Coronary artery (tissue), 2 donors: ENCODE data around the gene NHLH2.

Source experiments
- DNase-seq: peaks from one replicate; pipeline ENCODE4 v3.0.0-alpha.2; 2017; ENCODE audit warnings: low spot score
- H3K27ac ChIP-seq, 2 donors: fragments of 200-600 bp; sonication (generic); one replicate each; pipeline ENCODE4 v1.5.1; 2016 to 2019
- H3K4me3 ChIP-seq: fragments of 200-600 bp; sonication (generic); 2 replicates; pipeline ENCODE4 v1.5.1; 2016; ENCODE audit warnings: mild to moderate bottlenecking, moderate library complexity
- TF ChIP-seq, protein P1 (sequence below): fragments of 200-600 bp; sonication (generic); IDR thresholded peaks from one replicate; pipeline ENCODE4 v1.5.1; 2019; ENCODE audit warnings: antibody characterized with exemption

The NHLH2 gene

GRCh38 chr1:115805597-115805996, 35.3 kb downstream of the NHLH2 start:
- no peak overlapping the region for H3K4me3 ChIP-seq
- TF ChIP-seq, protein P1, sequence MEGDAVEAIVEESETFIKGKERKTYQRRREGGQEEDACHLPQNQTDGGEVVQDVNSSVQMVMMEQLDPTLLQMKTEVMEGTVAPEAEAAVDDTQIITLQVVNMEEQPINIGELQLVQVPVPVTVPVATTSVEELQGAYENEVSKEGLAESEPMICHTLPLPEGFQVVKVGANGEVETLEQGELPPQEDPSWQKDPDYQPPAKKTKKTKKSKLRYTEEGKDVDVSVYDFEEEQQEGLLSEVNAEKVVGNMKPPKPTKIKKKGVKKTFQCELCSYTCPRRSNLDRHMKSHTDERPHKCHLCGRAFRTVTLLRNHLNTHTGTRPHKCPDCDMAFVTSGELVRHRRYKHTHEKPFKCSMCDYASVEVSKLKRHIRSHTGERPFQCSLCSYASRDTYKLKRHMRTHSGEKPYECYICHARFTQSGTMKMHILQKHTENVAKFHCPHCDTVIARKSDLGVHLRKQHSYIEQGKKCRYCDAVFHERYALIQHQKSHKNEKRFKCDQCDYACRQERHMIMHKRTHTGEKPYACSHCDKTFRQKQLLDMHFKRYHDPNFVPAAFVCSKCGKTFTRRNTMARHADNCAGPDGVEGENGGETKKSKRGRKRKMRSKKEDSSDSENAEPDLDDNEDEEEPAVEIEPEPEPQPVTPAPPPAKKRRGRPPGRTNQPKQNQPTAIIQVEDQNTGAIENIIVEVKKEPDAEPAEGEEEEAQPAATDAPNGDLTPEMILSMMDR: no peak
- DNase-seq: no peak
- no peak overlapping the region for H3K27ac ChIP-seq

DNA sequence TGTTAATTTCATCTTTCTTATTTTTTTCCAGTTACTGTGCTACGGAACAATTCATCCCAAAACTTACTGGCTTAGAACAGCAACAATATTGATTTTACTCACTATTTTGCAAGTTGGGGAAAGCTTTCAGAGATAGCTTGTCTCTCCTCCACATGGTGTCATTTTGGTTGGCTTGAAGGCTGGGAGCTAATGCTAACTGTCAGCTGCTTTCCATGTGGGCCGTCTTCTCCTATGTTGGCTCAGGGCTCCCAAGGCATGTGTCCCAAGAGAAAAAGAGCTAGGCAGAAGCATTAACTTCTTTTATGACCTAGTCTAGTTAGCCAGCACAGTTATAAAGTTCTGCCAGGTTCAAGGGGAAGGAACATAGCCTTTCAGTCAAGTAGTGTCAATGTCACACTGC, 38.5 kb downstream of the NHLH2 start:
- Histone ChIP-seq H3K4me3 (no peak overlapping the region), H3K27ac (no peak overlapping the region)
- no peak for DNase-seq
- TF ChIP-seq, protein P1: no peak

DNA sequence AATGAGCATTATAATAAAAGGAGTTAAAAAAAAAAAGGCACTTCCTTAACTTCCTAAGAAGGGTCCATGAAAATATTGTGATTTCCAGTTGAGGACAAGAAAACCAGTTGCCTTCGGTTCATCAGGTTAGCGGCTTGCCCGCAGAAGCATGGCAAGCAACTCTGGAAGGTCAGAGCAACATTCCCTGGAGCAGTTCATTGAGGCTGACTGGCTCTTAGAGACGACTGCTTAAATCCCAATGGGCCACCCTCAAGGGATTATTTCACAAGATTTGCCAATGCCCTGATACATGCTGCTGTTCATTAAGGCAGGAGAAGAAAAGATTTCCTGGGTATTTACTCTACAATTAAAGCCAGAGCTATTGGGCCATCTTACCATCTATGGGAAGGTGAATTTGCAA, 43.4 kb downstream of the NHLH2 start:
- TF ChIP-seq, protein P1: no peak
- DNase-seq: no peak
- H3K4me3 ChIP-seq: no peak overlapping the region
- H3K27ac ChIP-seq: no peak overlapping the region

GRCh38 chr1:115796897-115797296, 44.0 kb downstream of the NHLH2 start:
- Histone ChIP-seq H3K4me3 (no peak overlapping the region), H3K27ac (no peak overlapping the region)
- TF ChIP-seq, protein P1: no peak
- DNase-seq: no peak

DNA sequence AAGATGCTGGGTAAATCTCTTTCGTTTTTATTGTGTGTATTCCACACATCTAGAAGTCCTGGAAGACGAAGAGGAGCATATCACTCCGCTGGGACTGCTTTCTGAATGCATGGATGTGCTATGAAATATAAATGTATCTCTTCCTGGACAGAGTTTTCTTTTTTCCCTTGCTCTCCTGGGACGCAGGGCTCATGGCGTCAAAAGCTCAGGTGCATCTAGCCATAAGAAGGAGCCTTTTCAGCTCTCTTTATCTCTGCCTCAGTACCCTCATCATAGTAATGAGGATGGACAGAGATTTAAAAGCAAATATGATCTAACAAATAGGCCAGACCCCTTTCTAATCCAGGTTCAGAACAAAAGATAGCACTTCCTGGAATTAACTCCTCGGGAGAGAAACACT, 44.9 kb downstream of the NHLH2 start:
- DNase-seq: no peak
- TF ChIP-seq, protein P1: no peak
- no peak overlapping the region for H3K27ac ChIP-seq
- no peak overlapping the region for H3K4me3 ChIP-seq

GRCh38 chr1:115794976-115795639, 45.8 kb downstream of the NHLH2 start:
- DNase-seq: no peak
- H3K4me3 ChIP-seq: no peak overlapping the region
- no peak overlapping the region for H3K27ac ChIP-seq
- TF ChIP-seq, protein P1: no peak

DNA sequence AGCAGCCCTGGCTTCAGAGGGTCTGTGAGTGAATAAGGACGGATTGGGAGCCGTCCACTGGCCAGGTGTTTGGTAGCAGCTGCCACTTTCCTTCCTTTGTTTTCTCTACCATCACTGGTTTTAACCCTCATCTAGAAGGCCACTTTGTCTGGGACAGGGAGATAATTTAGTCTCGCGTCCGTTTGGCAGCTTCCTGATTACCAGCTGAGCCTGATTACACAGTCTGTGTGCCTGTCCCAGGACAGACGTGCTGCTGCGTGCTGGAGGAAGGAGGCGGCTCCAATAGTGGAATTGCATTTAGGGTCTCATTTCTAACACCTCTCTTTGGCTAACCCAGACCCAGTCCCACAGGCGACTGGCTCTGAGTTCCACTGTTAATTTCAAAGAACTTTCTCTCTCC, 47.8 kb downstream of the NHLH2 start:
- DNase-seq: no peak
- TF ChIP-seq, protein P1: no peak
- no peak overlapping the region for H3K27ac ChIP-seq
- H3K4me3 ChIP-seq: no peak overlapping the region
